Caco-2 (cell line): ENCODE measurements around the gene CEP170. TPM values are rescaled to one million over a fixed set of nuclear protein-coding genes. Genes with fewer than 3 reads are reported as not detected.

Experiments used
- BruUV-seq: library from RNA; stranded (reverse); fragments of 400-500 nt; replicated peaks from 2 replicates; lab custom pipeline; 2021; lab: Mats Ljungman, UMichigan
- CTCF ChIA-PET: fragments of 300-600 bp; sonication (Branson Sonifier 250); formaldehyde crosslinking; loops from one replicate; lab custom pipeline; 2022; ENCODE audit warnings: antibody characterized with exemption; lab: Charles Lee
- POLR2A ChIA-PET: fragments of 300-600 bp; sonication (Branson Sonifier 250); formaldehyde crosslinking; loops from one replicate; lab custom pipeline; 2022; ENCODE audit warnings: antibody characterized with exemption; lab: Charles Lee
- DNase-seq, 2 experiments: peaks; one replicate each; pipeline versions ENCODE4 v3.0.0 to v3.0.0-alpha.2; 2020 to 2022
- H3K27me3 ChIP-seq: replicated peaks from 2 replicates; pipeline ENCODE4 v1.6.0; 2011; ENCODE audit warnings: low read length; ENCODE audit not compliant: control insufficient read depth, insufficient read depth
- H3K36me3 ChIP-seq: 2 replicates; pipeline ENCODE4 v1.5.1; 2011; ENCODE audit warnings: low read length; ENCODE audit not compliant: control insufficient read depth, insufficient read depth
- H3K4me1 ChIP-seq: fragments of 250-450 bp; sonication (Bioruptor Pico); 2 replicates; pipeline ENCODE4 v1.5.1; 2020; ENCODE audit warnings: mild to moderate bottlenecking
- H3K4me3 ChIP-seq: 2 replicates; pipeline ENCODE4 v1.5.1; 2011; ENCODE audit warnings: low read depth, mild to moderate bottlenecking, control low read depth, low read length
- H3K9me3 ChIP-seq: fragments of 250-450 bp; sonication (Bioruptor Pico); 2 replicates; pipeline ENCODE4 v1.5.1; 2020; ENCODE audit warnings: mild to moderate bottlenecking, moderate library complexity
- H3K27ac Mint-ChIP-seq: one replicate; pipeline ENCODE4 v1.8.0; 2022; ENCODE audit warnings: mixed read lengths; ENCODE audit not compliant: unreplicated experiment
- H3K27me3 Mint-ChIP-seq: one replicate; pipeline ENCODE4 v1.8.0; 2022; ENCODE audit warnings: mixed read lengths; ENCODE audit not compliant: insufficient read depth, unreplicated experiment
- H3K36me3 Mint-ChIP-seq: one replicate; pipeline ENCODE4 v1.8.0; 2022; ENCODE audit warnings: mild to moderate bottlenecking, mixed read lengths; ENCODE audit not compliant: insufficient read depth, unreplicated experiment
- H3K4me1 Mint-ChIP-seq: one replicate; pipeline ENCODE4 v1.8.0; 2022; ENCODE audit warnings: low read depth, mixed read lengths; ENCODE audit not compliant: unreplicated experiment
- H3K4me3 Mint-ChIP-seq: one replicate; pipeline ENCODE4 v1.8.0; 2022; ENCODE audit warnings: mild to moderate bottlenecking, moderate library complexity, mixed read lengths; ENCODE audit not compliant: unreplicated experiment
- H3K9me3 Mint-ChIP-seq: one replicate; pipeline ENCODE4 v1.8.0; 2022; ENCODE audit warnings: mixed read lengths; ENCODE audit not compliant: unreplicated experiment
- intact Hi-C: fragments of 100-400 bp; cut with micrococcal nuclease; formaldehyde crosslinking; loops from one replicate; pipeline ENCODE4 v1.10.0; 2022; ENCODE audit not compliant: unreplicated experiment
- total RNA-seq: library from RNA; stranded (reverse); gene quantifications from 2 replicates; pipeline ENCODE4 v1.2.3, GENCODE V29; 2022
- TF ChIP-seq, protein P1 (sequence below), 2 experiments: fragments of 200-600 bp in 1 of 2; IDR thresholded peaks; 1 replicate in 1 of 2; 2 replicates in 1 of 2; pipeline versions ENCODE4 v1.5.1 to v1.8.0; 2011 to 2022; ENCODE audit warnings: antibody characterized with exemption in 1 of 2, control low read depth in 1 of 2, inconsistent platforms in 1 of 2, low read depth in 1 of 2, low read length in 1 of 2, mild to moderate bottlenecking in 1 of 2, moderate library complexity in 1 of 2; ENCODE audit not compliant: insufficient read depth in 1 of 2, severe bottlenecking in 1 of 2, unreplicated experiment in 1 of 2

CEP170 gene
- total RNA-seq, 1 experiment from 2014 or later: 22.4 TPM

DNA sequence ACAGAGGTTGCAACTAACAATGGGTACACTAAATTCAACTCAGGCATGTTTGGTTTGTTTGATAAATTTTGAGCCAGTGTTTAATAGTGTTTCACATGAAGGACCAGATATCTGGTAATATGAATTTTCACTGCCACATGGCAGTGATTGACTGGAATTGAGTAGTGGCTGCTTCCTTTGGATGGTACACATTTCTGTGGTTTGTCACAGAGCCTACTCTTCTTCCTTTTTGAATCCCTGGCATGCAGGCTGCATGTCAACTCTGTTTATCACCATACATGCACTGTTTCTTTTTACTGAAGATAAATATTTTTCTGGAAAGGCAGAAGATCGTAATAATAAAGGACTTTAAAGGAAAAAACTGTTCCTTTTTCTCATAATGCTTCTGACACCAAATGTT is 36.2 kb upstream of the CEP170 start:
- H3K4me1 Mint-ChIP-seq: peaks cover 7% of the 10 kb centered on the region
- no TSS peak for BruUV-seq
- POLR2A ChIA-PET: no interaction called here
- DNase-seq: no peak
- CTCF ChIA-PET: no interaction called here
- peaks cover under 1% of the 10 kb centered on the region for H3K9me3 Mint-ChIP-seq
- H3K27me3 Mint-ChIP-seq: no peaks in the 10 kb centered on the region
- intact Hi-C loops: no loop called here
- Histone ChIP-seq H3K4me1 (no peaks in the 10 kb centered on the region), H3K36me3 (no peaks in the 10 kb centered on the region), H3K4me3 (no peak overlapping the region), H3K27me3 (no peaks in the 10 kb centered on the region), H3K9me3 (no peaks in the 10 kb centered on the region)
- H3K4me3 Mint-ChIP-seq: no peak overlapping the region
- H3K27ac Mint-ChIP-seq: no peak overlapping the region
- no peaks in the 10 kb centered on the region for H3K36me3 Mint-ChIP-seq
- TF ChIP-seq, protein P1, sequence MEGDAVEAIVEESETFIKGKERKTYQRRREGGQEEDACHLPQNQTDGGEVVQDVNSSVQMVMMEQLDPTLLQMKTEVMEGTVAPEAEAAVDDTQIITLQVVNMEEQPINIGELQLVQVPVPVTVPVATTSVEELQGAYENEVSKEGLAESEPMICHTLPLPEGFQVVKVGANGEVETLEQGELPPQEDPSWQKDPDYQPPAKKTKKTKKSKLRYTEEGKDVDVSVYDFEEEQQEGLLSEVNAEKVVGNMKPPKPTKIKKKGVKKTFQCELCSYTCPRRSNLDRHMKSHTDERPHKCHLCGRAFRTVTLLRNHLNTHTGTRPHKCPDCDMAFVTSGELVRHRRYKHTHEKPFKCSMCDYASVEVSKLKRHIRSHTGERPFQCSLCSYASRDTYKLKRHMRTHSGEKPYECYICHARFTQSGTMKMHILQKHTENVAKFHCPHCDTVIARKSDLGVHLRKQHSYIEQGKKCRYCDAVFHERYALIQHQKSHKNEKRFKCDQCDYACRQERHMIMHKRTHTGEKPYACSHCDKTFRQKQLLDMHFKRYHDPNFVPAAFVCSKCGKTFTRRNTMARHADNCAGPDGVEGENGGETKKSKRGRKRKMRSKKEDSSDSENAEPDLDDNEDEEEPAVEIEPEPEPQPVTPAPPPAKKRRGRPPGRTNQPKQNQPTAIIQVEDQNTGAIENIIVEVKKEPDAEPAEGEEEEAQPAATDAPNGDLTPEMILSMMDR (IDR thresholded peaks at IDR 0.05; ENCODE audit: insufficient read depth in 1 of 2, low read depth in 1 of 2, low read length in 1 of 2, severe bottlenecking in 1 of 2, unreplicated experiment in 1 of 2): no peak

DNA sequence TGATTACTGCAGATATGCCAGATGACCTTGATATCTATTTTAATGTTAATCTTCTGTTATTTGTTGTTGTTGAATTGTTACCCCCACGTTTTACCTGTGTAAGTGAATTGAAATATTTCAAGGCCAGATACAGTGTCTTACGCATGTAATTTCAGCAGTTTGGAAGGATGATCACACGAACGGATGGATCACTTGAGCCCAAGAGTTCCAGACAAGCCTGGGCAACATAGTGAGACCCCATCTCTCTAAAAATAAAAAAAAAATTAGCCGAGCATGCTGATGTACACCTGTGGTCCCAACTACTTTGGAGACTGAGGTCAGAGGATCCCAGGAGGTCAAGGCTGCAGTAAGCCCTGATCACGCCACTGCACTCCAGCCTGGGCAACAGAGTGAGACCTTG is 33.0 kb upstream of the CEP170 start:
- TF ChIP-seq, protein P1 (IDR thresholded peaks at IDR 0.05; ENCODE audit: insufficient read depth in 1 of 2, low read depth in 1 of 2, low read length in 1 of 2, severe bottlenecking in 1 of 2, unreplicated experiment in 1 of 2): no peak
- ChIA-PET CTCF (no interaction called here), POLR2A (no interaction called here)
- no peak overlapping the region for H3K4me3 Mint-ChIP-seq
- DNase-seq: no peak
- H3K36me3 ChIP-seq: no peaks in the 10 kb centered on the region
- no TSS peak for BruUV-seq
- no peaks in the 10 kb centered on the region for H3K9me3 ChIP-seq
- H3K36me3 Mint-ChIP-seq: peaks cover 8% of the 10 kb centered on the region
- intact Hi-C loops: no loop called here
- no peaks in the 10 kb centered on the region for H3K27me3 ChIP-seq
- H3K4me1 ChIP-seq: 0 out of 2 replicates have a peak, but pooled peaks cover 7% of the 10 kb centered on the region
- H3K9me3 Mint-ChIP-seq: no peaks in the 10 kb centered on the region
- H3K4me1 Mint-ChIP-seq: peaks cover 6% of the 10 kb centered on the region
- no peaks in the 10 kb centered on the region for H3K27me3 Mint-ChIP-seq
- no peak overlapping the region for H3K27ac Mint-ChIP-seq
- no peak overlapping the region for H3K4me3 ChIP-seq

GRCh38 chr1:243287652-243288051 is 32.6 kb upstream of the CEP170 start:
- H3K4me3 ChIP-seq: no peak overlapping the region
- no peaks in the 10 kb centered on the region for H3K36me3 ChIP-seq
- Mint-ChIP-seq H3K27me3 (no peaks in the 10 kb centered on the region), H3K36me3 (peaks cover 8% of the 10 kb centered on the region), H3K9me3 (no peaks in the 10 kb centered on the region), H3K27ac (no peak overlapping the region), H3K4me1 (peaks cover 6% of the 10 kb centered on the region), H3K4me3 (no peak overlapping the region)
- TF ChIP-seq, protein P1 (IDR thresholded peaks at IDR 0.05; ENCODE audit: insufficient read depth in 1 of 2, low read depth in 1 of 2, low read length in 1 of 2, severe bottlenecking in 1 of 2, unreplicated experiment in 1 of 2): no peak
- H3K4me1 ChIP-seq: 0 out of 2 replicates have a peak, but pooled peaks cover 7% of the 10 kb centered on the region
- DNase-seq: no peak
- ChIA-PET POLR2A (no interaction called here), CTCF (no interaction called here)
- no TSS peak for BruUV-seq
- no peaks in the 10 kb centered on the region for H3K9me3 ChIP-seq
- intact Hi-C loops: no loop called here
- H3K27me3 ChIP-seq: no peaks in the 10 kb centered on the region
